ENCODE measurements around the gene NFYB.

The NFYB gene

DNA sequence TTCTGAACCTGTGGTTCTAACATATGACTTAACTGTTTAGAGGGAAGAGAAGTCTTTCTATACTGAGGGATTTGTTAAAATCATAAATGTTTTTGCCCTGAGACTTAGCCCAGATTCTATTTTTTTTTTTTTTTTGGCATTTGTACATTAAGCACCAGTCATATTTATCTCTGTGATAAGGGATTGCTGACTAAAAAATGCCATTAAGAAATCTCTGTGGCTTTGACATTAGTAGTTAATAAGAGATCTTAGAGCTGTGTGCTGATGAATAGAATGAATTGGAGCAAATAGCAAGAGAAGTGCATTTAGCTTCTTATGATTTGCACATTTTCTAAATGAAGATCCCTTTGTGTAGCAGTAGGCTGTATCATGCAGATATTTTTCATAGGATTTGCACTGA, 32.5 kb downstream of the NFYB start:
- no peak for DNase-seq (ENCODE audit: extremely low read depth, low read depth)
- no peak overlapping the region for H3K4me3 ChIP-seq (replicated peaks; ENCODE audit: low read depth, low read length)
- TF ChIP-seq, protein P1, sequence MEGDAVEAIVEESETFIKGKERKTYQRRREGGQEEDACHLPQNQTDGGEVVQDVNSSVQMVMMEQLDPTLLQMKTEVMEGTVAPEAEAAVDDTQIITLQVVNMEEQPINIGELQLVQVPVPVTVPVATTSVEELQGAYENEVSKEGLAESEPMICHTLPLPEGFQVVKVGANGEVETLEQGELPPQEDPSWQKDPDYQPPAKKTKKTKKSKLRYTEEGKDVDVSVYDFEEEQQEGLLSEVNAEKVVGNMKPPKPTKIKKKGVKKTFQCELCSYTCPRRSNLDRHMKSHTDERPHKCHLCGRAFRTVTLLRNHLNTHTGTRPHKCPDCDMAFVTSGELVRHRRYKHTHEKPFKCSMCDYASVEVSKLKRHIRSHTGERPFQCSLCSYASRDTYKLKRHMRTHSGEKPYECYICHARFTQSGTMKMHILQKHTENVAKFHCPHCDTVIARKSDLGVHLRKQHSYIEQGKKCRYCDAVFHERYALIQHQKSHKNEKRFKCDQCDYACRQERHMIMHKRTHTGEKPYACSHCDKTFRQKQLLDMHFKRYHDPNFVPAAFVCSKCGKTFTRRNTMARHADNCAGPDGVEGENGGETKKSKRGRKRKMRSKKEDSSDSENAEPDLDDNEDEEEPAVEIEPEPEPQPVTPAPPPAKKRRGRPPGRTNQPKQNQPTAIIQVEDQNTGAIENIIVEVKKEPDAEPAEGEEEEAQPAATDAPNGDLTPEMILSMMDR (IDR thresholded peaks at IDR 0.05; ENCODE audit: low read depth, low read length, missing control alignments) = no peak

DNA sequence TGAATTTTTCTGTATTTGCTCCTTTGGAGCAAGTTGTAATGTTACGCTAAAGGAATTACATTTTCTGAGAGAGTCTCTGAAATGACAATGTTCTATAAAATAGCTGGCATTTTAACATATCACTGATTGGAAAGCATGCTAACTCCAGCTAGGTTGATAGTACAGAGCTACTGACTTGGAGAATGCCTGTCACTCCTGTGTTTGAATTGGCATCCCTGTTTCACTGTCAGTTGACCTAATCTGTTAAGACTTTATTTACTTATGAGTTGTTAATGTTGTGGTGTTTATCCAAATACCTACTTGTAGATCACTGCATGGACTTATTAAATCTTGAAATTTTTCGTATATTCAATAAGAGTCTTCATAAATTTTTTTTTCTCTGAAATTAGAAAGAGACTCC, 40.1 kb downstream of the NFYB start:
- no peak overlapping the region for H3K4me3 ChIP-seq (replicated peaks; ENCODE audit: low read depth, low read length)
- DNase-seq (ENCODE audit: extremely low read depth, low read depth) = no peak
- TF ChIP-seq, protein P1 (IDR thresholded peaks at IDR 0.05; ENCODE audit: low read depth, low read length, missing control alignments) = no peak

- TF ChIP-seq, protein P1 (IDR thresholded peaks at IDR 0.05; ENCODE audit: low read depth, low read length, missing control alignments) = no peak
Measured at GRCh38 chr12:104095289-104095688, 42.7 kb downstream of the NFYB start.

GRCh38 chr12:104094284-104094683, 43.7 kb downstream of the NFYB start:
- TF ChIP-seq, protein P1 (IDR thresholded peaks at IDR 0.05; ENCODE audit: low read depth, low read length, missing control alignments) = no peak
- no peak overlapping the region for H3K4me3 ChIP-seq (replicated peaks; ENCODE audit: low read depth, low read length)
- DNase-seq (ENCODE audit: extremely low read depth, low read depth) = no peak

More at GRCh38 chr12:104095289-104095688, 42.7 kb downstream of the NFYB start:
- no peak for DNase-seq (ENCODE audit: extremely low read depth, low read depth)
- H3K4me3 ChIP-seq (replicated peaks; ENCODE audit: low read depth, low read length) = no peak overlapping the region

DNA sequence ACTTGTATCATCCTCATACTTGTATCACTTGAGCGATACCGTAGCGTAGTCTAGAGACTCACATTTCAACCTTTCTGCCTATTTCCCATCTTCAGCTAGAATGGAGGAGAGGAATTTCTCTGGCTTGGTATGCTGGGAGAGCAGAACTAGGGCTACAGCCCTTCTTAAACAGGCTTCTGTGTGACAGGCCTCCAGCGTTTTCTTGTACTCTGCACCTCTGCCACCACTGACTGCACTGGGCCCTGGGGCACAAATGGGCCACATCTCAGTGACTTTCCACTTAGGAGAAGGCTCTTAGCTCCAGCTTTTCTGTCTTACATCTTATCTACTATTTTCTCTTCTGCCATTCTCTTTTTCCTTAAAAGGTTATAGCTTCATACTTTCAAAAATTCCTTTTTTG, 46.9 kb downstream of the NFYB start:
- no peak for DNase-seq (ENCODE audit: extremely low read depth, low read depth)
- TF ChIP-seq, protein P1 (IDR thresholded peaks at IDR 0.05; ENCODE audit: low read depth, low read length, missing control alignments) = no peak
- no peak overlapping the region for H3K4me3 ChIP-seq (replicated peaks; ENCODE audit: low read depth, low read length)

DNA sequence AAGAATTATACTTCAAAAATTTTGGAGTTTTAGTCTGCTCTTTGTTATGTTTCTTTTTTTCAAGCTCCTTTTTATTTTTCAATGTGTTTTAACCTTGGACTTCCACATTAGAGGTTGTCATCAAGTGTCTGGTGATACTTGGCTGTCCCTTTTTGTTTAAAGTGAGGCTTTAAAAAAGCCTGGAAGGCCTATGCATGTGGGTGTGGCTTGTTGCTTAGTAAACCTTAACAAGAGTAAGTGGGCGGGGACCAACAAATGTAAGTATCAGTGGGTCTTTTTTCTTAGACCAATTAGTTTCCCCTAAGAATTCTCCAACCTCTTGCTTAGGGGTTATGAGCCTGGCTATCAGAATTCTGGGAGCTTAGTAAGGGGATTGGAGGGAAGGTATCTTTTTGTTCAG, 47.3 kb downstream of the NFYB start:
- H3K4me3 ChIP-seq (replicated peaks; ENCODE audit: low read depth, low read length) = no peak overlapping the region
- TF ChIP-seq, protein P1 (IDR thresholded peaks at IDR 0.05; ENCODE audit: low read depth, low read length, missing control alignments) = no peak
- no peak for DNase-seq (ENCODE audit: extremely low read depth, low read depth)

DNA sequence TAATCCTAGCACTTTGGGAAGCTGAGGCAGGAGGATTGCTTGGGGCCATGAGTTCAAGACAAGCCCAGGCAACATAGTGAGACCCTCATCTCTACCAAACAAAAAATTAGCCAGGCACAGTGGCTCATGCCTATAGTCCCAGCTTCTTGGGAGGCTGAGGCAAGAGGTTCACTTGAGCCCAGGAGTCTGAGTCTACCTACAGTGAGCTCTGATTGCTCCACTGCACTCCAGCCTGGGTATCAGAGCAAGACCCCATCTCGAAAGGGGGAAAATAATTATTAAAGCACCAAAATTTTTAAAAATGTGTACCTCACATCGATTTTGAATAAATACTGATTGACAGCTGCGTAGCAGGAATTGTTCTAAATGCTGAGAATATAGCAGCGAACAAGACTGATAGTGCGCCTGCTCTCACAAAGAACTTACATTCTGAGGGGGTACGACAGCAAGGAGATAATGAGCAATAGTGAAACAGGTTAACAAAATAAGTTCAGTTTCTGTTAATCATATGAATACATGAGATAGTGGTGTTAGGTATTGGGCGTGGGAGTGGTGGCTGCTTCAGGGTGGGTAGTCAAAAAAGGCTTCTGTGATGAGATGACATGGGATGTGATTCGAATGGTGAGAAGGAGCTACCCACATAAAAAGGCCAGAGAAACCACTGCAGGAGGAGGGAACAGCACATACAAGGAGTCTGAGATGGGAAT, 54.1 kb downstream of the NFYB start:
- H3K4me3 ChIP-seq (replicated peaks; ENCODE audit: low read depth, low read length) = no peak overlapping the region
- TF ChIP-seq, protein P1 (IDR thresholded peaks at IDR 0.05; ENCODE audit: low read depth, low read length, missing control alignments) = no peak
- no peak for DNase-seq (ENCODE audit: extremely low read depth, low read depth)

Measured in HFF-Myc (cell line).